22Rv1 (cell line): ENCODE results near the gene TARBP2.

Experiments
- ZFX ChIP-seq: fragments of 450-650 bp; IDR thresholded peaks from 2 replicates; pipeline ENCODE4 v1.6.1; 2017; ENCODE audit warnings: antibody characterized with exemption, borderline replicate concordance
- TF ChIP-seq, protein P1 (sequence below): fragments of 450-650 bp; IDR thresholded peaks from 2 replicates; pipeline ENCODE4 v1.5.1; 2017; ENCODE audit warnings: mild to moderate bottlenecking

DNA sequence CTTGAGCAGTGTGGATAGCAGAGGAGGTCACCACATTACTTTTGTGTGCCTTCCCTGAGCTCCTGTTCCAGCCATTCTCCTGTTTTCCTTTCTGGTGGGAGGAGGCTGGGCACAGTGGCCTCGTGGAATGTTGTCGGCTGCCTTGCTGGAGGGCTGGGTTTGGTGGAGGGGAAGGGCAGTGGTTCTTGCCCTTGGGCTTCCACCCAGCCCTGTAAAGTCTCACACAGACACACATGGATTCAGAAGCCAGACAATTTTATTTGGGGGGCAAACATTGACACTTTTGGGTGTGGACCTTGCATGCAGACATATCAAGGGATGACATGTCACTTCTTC is 5.3 kb downstream of the TARBP2 start:
- TF ChIP-seq, protein P1, sequence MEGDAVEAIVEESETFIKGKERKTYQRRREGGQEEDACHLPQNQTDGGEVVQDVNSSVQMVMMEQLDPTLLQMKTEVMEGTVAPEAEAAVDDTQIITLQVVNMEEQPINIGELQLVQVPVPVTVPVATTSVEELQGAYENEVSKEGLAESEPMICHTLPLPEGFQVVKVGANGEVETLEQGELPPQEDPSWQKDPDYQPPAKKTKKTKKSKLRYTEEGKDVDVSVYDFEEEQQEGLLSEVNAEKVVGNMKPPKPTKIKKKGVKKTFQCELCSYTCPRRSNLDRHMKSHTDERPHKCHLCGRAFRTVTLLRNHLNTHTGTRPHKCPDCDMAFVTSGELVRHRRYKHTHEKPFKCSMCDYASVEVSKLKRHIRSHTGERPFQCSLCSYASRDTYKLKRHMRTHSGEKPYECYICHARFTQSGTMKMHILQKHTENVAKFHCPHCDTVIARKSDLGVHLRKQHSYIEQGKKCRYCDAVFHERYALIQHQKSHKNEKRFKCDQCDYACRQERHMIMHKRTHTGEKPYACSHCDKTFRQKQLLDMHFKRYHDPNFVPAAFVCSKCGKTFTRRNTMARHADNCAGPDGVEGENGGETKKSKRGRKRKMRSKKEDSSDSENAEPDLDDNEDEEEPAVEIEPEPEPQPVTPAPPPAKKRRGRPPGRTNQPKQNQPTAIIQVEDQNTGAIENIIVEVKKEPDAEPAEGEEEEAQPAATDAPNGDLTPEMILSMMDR: no peak
- no peak for TF ChIP-seq ZFX
